Erythroblast (primary cell): ENCODE data around the gene CLCNKB.

ENCODE experiments used
- GATA1 ChIP-seq: IDR thresholded peaks from 2 replicates; pipeline ENCODE4 v1.6.1; 2011; ENCODE audit warnings: low read depth, mild to moderate bottlenecking, control low read depth, low read length, moderate library complexity
- POLR2A ChIP-seq: IDR thresholded peaks from 2 replicates; pipeline ENCODE4 v1.6.1; 2011; ENCODE audit warnings: mild to moderate bottlenecking, low read length

- TF ChIP-seq POLR2A (no peak), GATA1 (no peak)
Observed at GRCh38 chr1:16075337-16076030, 31.9 kb downstream of the CLCNKB start.
